Brain microvascular endothelial cell (primary cell): ENCODE measurements around the gene LYST.

Experiments used
- DNase-seq: peaks from one replicate; pipeline ENCODE4 v3.0.0-alpha.2; 2020
- H3K27ac ChIP-seq: fragments of 250-450 bp; sonication (Bioruptor Pico); 2 replicates; pipeline ENCODE4 v1.5.1; 2020; ENCODE audit warnings: mild to moderate bottlenecking, moderate library complexity
- H3K27me3 ChIP-seq: fragments of 250-450 bp; sonication (Bioruptor Pico); replicated peaks from 2 replicates; pipeline ENCODE4 v1.5.1; 2020; ENCODE audit warnings: mild to moderate bottlenecking
- H3K36me3 ChIP-seq: fragments of 250-450 bp; sonication (Bioruptor Pico); replicated peaks from 2 replicates; pipeline ENCODE4 v1.5.1; 2020; ENCODE audit warnings: mild to moderate bottlenecking
- H3K4me3 ChIP-seq: 2 replicates; pipeline ENCODE4 v1.5.1; 2011; ENCODE audit warnings: low read depth, mild to moderate bottlenecking, control low read depth, low read length, moderate library complexity
- in situ Hi-C: cut with HindIII; loops from 2 replicates; pipeline ENCODE4 v1.10.0; 2017; ENCODE audit warnings: low sequenced_read_pairs, low pct_ligation_motif_present
- TF ChIP-seq, protein P1 (sequence below): IDR thresholded peaks from 2 replicates; pipeline ENCODE4 v1.5.1; 2011; ENCODE audit warnings: low read depth, mild to moderate bottlenecking, moderate library complexity, low read length, control low read depth, inconsistent platforms; ENCODE audit errors: missing control alignments

LYST gene

DNA sequence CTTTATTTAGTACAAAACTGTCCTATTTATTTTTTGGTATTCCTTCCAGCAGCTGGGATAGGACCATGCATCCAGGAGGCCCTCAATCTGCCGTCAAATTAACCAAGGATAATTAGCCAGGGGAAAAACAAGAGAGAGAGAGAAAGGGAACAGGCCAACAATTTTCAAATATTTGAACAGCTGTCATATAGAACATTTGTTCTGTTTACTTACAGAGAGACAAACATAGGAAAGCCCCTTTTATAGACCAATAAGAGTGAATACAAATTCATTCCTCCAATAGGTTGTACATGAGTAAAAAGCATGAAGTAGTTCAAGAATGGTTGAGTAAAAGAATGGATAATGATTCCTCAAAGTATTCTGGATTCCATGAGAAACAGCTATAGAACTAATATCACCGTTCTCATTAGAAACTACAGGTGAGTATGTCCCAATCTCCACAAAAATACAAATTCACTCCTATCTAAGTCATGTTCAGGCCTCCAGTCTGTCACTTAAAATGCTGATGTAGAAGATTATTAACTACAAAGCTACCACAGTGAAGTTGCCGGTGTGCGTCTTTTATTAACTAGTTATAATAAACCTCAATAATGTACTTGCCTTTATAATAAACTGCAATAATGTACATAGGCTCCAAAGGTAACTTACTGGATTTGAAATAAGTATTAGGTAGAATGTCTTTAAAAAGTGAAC, 152.4 kb downstream of the LYST start:
- no peaks in the 10 kb centered on the region for H3K36me3 ChIP-seq
- no peak overlapping the region for H3K27ac ChIP-seq
- in situ Hi-C loops = no loop called here
- no peak for DNase-seq
- no peaks in the 10 kb centered on the region for H3K27me3 ChIP-seq
- TF ChIP-seq, protein P1, sequence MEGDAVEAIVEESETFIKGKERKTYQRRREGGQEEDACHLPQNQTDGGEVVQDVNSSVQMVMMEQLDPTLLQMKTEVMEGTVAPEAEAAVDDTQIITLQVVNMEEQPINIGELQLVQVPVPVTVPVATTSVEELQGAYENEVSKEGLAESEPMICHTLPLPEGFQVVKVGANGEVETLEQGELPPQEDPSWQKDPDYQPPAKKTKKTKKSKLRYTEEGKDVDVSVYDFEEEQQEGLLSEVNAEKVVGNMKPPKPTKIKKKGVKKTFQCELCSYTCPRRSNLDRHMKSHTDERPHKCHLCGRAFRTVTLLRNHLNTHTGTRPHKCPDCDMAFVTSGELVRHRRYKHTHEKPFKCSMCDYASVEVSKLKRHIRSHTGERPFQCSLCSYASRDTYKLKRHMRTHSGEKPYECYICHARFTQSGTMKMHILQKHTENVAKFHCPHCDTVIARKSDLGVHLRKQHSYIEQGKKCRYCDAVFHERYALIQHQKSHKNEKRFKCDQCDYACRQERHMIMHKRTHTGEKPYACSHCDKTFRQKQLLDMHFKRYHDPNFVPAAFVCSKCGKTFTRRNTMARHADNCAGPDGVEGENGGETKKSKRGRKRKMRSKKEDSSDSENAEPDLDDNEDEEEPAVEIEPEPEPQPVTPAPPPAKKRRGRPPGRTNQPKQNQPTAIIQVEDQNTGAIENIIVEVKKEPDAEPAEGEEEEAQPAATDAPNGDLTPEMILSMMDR = no peak
- no peak overlapping the region for H3K4me3 ChIP-seq

DNA sequence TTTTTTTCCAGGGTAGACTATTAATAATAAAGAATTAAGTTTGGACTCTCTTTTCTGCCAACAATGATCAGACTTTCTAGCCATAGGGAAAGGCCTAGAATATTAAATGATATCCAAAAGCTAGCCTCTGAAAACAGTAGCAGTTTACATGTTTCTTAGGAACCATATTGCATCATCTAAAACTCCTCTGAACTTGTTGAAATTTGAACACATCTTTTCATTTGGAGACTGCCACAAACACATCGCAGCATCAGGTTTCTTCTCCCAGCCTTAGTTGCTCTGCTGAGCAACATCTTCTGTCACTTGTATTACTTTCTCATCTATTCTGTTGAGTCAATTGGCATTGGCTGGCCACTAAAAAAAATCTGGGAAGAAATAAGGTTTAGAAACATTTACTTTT, 153.9 kb downstream of the LYST start:
- no peak for DNase-seq
- H3K36me3 ChIP-seq = no peaks in the 10 kb centered on the region
- in situ Hi-C loops = no loop called here
- H3K4me3 ChIP-seq = no peak overlapping the region
- TF ChIP-seq, protein P1 = no peak
- no peaks in the 10 kb centered on the region for H3K27me3 ChIP-seq
- no peak overlapping the region for H3K27ac ChIP-seq

DNA sequence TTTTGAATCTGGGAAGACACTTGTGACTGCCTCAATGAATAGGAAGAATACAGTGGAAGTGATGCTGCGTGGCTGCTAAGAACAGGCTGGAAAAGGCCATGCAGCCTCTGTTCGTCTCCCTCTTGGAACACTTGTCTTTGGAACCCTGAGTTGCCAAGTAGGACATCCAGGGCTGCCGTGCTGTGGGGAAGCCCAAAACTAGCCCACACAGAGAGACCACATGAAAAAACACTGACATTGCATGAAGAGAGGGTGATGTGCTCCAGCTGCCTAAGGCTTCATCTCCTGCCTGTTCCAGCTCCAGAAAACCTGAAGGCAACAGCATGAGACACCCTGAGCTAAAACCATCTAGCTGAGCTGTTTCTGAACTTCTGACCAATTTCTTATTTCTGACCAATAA, 156.0 kb downstream of the LYST start:
- H3K36me3 ChIP-seq = no peaks in the 10 kb centered on the region
- in situ Hi-C loops = no loop called here
- TF ChIP-seq, protein P1 = no peak

DNA sequence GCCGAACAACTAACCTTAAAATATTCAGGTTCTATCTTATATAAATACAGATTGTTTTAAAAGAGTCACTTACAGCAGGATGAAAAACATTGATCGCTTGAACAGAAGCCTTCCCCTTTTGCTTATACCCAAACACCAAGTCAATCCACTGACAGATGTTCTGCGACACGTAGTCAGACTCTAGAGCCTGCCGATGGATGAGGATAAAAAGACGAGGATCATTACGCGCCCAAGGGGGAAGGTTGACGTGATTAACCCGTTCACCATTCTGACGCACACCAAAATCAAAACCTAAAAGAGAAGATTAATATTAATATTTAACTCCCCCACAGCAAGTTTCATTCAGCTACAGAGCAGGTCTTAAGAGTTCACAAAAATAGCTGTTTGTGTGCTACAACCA, 157.7 kb downstream of the LYST start:
- TF ChIP-seq, protein P1 = no peak
- in situ Hi-C loops = no loop called here
- no peaks in the 10 kb centered on the region for H3K36me3 ChIP-seq
- no peak for DNase-seq
- H3K4me3 ChIP-seq = no peak overlapping the region
- H3K27ac ChIP-seq = no peak overlapping the region
- no peaks in the 10 kb centered on the region for H3K27me3 ChIP-seq

More for the DNA sequence above, 156.0 kb downstream of the LYST start:
- no peak for DNase-seq
- no peak overlapping the region for H3K27ac ChIP-seq
- no peaks in the 10 kb centered on the region for H3K27me3 ChIP-seq
- H3K4me3 ChIP-seq = no peak overlapping the region

DNA sequence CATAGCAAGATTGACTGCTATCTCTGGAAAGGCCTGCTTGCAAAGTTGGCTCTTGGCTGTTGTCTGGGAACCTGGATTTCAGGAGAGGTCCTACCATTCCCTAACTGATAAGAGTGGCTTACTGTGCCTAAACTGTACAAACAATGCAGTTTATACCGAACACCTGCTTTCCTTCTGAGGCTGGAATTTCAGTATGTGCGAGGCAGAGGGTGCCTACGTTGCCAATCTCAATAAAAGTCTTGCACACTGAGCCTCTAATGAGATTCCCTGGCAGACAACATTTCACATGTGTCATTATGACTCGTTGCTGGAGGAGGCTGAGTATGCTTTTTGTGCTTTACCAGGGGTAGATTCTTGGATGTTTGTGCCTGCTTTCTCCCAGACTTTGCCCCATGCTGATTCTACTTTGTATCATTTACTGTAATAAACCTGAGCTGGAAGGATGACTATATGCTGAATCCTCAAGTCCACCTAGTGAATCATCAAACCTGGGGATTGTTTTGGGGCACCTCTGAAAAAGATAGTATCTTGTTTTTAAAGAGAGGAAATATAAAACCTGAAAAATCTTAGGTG, 158.2 kb downstream of the LYST start:
- in situ Hi-C loops = no loop called here
- Histone ChIP-seq H3K27me3 (no peaks in the 10 kb centered on the region), H3K27ac (no peak overlapping the region), H3K36me3 (no peaks in the 10 kb centered on the region), H3K4me3 (no peak overlapping the region)
- TF ChIP-seq, protein P1 = no peak
- peak; percentile 6 for DNase-seq

DNA sequence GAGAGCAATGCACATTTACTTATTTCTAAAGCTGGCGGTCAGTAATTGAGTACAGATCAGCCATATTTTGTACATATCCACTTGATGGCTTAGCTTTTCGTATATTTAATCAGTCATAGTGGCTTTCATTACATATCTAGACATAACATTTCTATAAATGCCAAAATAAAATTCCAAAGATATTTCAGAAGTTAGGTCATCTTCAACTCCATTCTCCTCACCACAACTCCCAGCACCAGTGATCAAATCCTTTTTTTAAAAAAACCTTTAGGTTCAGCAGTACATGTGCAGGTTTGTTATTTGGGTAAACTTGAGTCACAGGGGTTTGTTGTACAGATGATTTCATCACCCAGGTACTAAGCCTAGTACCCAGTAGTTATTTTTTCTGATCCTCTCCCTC, 163.2 kb downstream of the LYST start:
- in situ Hi-C loops = no loop called here
- Histone ChIP-seq H3K27ac (no peak overlapping the region), H3K36me3 (peaks cover 5% of the 10 kb centered on the region), H3K4me3 (no peak overlapping the region), H3K27me3 (no peaks in the 10 kb centered on the region)
- DNase-seq = peak; percentile 38
- TF ChIP-seq, protein P1 = no peak
